K562 (cell line): Measurements from ENCODE around the gene PGLYRP1. TPM values are rescaled to one million over a fixed set of nuclear protein-coding genes. Genes with fewer than 3 reads are reported as not detected.

Experiments
- ATAC-seq: fragments of 200-7000 bp; cut with Tn5 transposase; 3 replicates; pipeline ENCODE4 v1.9.1; 2020; ENCODE audit warnings: moderate library complexity
- BruUV-seq: library from RNA; stranded (reverse); fragments of 400-500 nt; replicated peaks from 2 replicates; lab custom pipeline; 2021; lab: Mats Ljungman, UMichigan
- CTCF ChIA-PET: fragments of 300-600 bp; formaldehyde crosslinking; extraction: SDS; loops from one replicate; lab custom pipeline; 2021; ENCODE audit warnings: low intra/inter-chr PET ratio; lab: Yijun Ruan, JAX
- POLR2A ChIA-PET: fragments of 300-600, 350-650 bp; sonication (Branson Sonifier 250); formaldehyde crosslinking; extraction: SDS; loops from one replicate; lab custom pipeline; 2021; ENCODE audit warnings: antibody characterized with exemption, inconsistent platforms; lab: Yijun Ruan, JAX
- DNase-seq, 4 experiments: peaks; one replicate each; pipeline versions ENCODE4 v3.0.0 to v3.0.0-alpha.2; 2011 to 2018; ENCODE audit warnings: low spot score in 3 of 4, mixed read lengths in 3 of 4; ENCODE audit errors: extremely low read depth in 1 of 4
- FAIRE-seq: peaks from 2 replicates; lab custom pipeline; 2011; peaks lifted over from hg19 to GRCh38; lab: Jason Lieb, UNC
- H2AFZ ChIP-seq: 2 replicates; pipeline ENCODE4 v1.6.0; 2011; ENCODE audit warnings: low read depth, low read length, control low read depth, inconsistent platforms
- H3K27ac ChIP-seq: fragments of 200-600 bp; 3 replicates; pipeline ENCODE4 v1.8.0; 2011; ENCODE audit warnings: low read depth, mild to moderate bottlenecking, control low read depth, inconsistent platforms, low read length, moderate library complexity, mixed read lengths; ENCODE audit errors: extremely low read depth
- H3K27me3 ChIP-seq, 2 experiments: fragments of 300-600 bp in 1 of 2; 2 replicates in 1 of 2; 3 replicates in 1 of 2; pipeline versions ENCODE4 v1.6.0 to v1.8.0; 2011; ENCODE audit warnings: inconsistent platforms in 2 of 2, low read length in 2 of 2, mild to moderate bottlenecking in 1 of 2, mixed read lengths in 1 of 2, moderate library complexity in 1 of 2; ENCODE audit not compliant: control insufficient read depth in 2 of 2, insufficient read depth in 2 of 2
- H3K36me3 ChIP-seq: fragments of 300-600 bp; 3 replicates; pipeline ENCODE4 v1.8.0; 2011; ENCODE audit warnings: mild to moderate bottlenecking, low read length, inconsistent platforms; ENCODE audit not compliant: control insufficient read depth, insufficient read depth
- H3K4me1 ChIP-seq, 2 experiments: fragments of 200-600 bp in 1 of 2; replicated peaks in 1 of 2; 2 replicates in 1 of 2; 3 replicates in 1 of 2; pipeline versions ENCODE4 v1.5.1 to v1.8.0; 2011; ENCODE audit warnings: inconsistent platforms in 2 of 2, low read length in 2 of 2, mild to moderate bottlenecking in 1 of 2, mixed read lengths in 1 of 2, moderate library complexity in 1 of 2; ENCODE audit not compliant: control insufficient read depth in 2 of 2, insufficient read depth in 2 of 2
- H3K4me2 ChIP-seq: 2 replicates; pipeline ENCODE4 v1.6.1; 2011; ENCODE audit warnings: low read length, control low read depth, inconsistent platforms, mixed read lengths; ENCODE audit not compliant: insufficient read depth
- H3K4me3 ChIP-seq: fragments of 200-600 bp; sonication (generic), shearing (Covaris generic); 2 replicates; pipeline ENCODE4 v1.5.1; 2016; ENCODE audit warnings: control low read depth, inconsistent platforms
- H3K79me2 ChIP-seq: fragments of 200-600 bp; 3 replicates; pipeline ENCODE4 v1.8.0; 2011; ENCODE audit warnings: low read length, inconsistent platforms; ENCODE audit not compliant: control insufficient read depth, insufficient read depth
- H3K9ac ChIP-seq, 2 experiments: 2 replicates each; pipeline versions ENCODE4 v1.6.0 to v1.6.1; 2011; ENCODE audit warnings: low read depth in 2 of 2, low read length in 2 of 2, control low read depth in 1 of 2, inconsistent platforms in 1 of 2, mild to moderate bottlenecking in 1 of 2, mixed read lengths in 1 of 2; ENCODE audit not compliant: insufficient read depth in 1 of 2
- H3K9me1 ChIP-seq: one replicate; pipeline ENCODE4 v1.6.0; 2011; ENCODE audit warnings: inconsistent platforms, mild to moderate bottlenecking, low read length, moderate library complexity; ENCODE audit not compliant: control insufficient read depth, insufficient read depth
- H3K9me3 ChIP-seq: replicated peaks from 2 replicates; pipeline ENCODE4 v1.5.1; 2011; ENCODE audit warnings: low read depth, low read length, inconsistent platforms; ENCODE audit not compliant: control insufficient read depth, insufficient read depth
- H4K20me1 ChIP-seq: replicated peaks from 2 replicates; pipeline ENCODE4 v1.6.1; 2011; ENCODE audit warnings: low read length, inconsistent platforms, mixed read lengths; ENCODE audit not compliant: control insufficient read depth, insufficient read depth
- CBFA2T3 ChIP-seq: fragments of 450-650 bp; IDR thresholded peaks from 2 replicates; pipeline ENCODE4 v1.6.1; 2017
- CEBPG ChIP-seq, 3 experiments: fragments of 200-800 bp in 1 of 3; sonication (Bioruptor generic) in 1 of 3; sonication (generic) in 1 of 3; formaldehyde crosslinking in 1 of 3; IDR thresholded peaks in 2 of 3; conservative IDR thresholded peaks in 1 of 3; 2 replicates each; pipeline versions ENCODE4 v1.6.1 to v1.8.0; 2016 to 2022; ENCODE audit warnings: missing compliant biosample characterization in 2 of 3, missing genetic modification characterization in 2 of 3, mild to moderate bottlenecking in 1 of 3, missing genetic modification reagents in 1 of 3
- NR0B1 ChIP-seq: fragments of 450-650 bp; IDR thresholded peaks from one replicate; pipeline ENCODE4 v1.6.1; 2018; ENCODE audit warnings: mild to moderate bottlenecking, moderate library complexity; ENCODE audit not compliant: partially characterized antibody
- OTX1 ChIP-seq: fragments of 450-650 bp; formaldehyde crosslinking; IDR thresholded peaks from 2 replicates; pipeline ENCODE4 v1.4.0; 2022; ENCODE audit warnings: mild to moderate bottlenecking
- TAL1 ChIP-seq: fragments of 450-650 bp; IDR thresholded peaks from 2 replicates; pipeline ENCODE4 v1.6.1; 2016; ENCODE audit warnings: mild to moderate bottlenecking
- TCF3 ChIP-seq: sonication (generic); formaldehyde crosslinking; IDR thresholded peaks from 2 replicates; pipeline ENCODE4 v1.4.0; 2020; ENCODE audit warnings: mild to moderate bottlenecking, missing genetic modification reagents
- THAP7 ChIP-seq: fragments of 250-450 bp; sonication (Bioruptor Pico); IDR thresholded peaks from 2 replicates; pipeline ENCODE4 v1.5.0; 2021
- ZNF324 ChIP-seq: fragments of 250-450 bp; sonication (Bioruptor Pico); IDR thresholded peaks from 2 replicates; pipeline ENCODE4 v1.4.0; 2020; ENCODE audit warnings: mild to moderate bottlenecking
- WGBS: fragments of 100-300 bp; shearing (Covaris generic); methylation state at CpG from one replicate; pipeline ENCODE4 v1.1.6; 2016; ENCODE audit warnings: low coverage, mixed read lengths; ENCODE audit not compliant: insufficient coverage; ENCODE audit errors: missing lambda C conversion rate; 5-methylcytosine and 5-hydroxymethylcytosine counted together
- in situ Hi-C: fragments of 300-500 bp; cut with MboI; formaldehyde crosslinking; loops from 4 replicates; pipeline ENCODE4 v1.15.0; 2018; ENCODE audit warnings: inconsistent platforms, mixed read lengths
- intact Hi-C: fragments of 100-400 bp; cut with micrococcal nuclease; formaldehyde crosslinking; loops from 2 replicates; pipeline ENCODE4 v1.14.2; 2022
- polyA plus RNA-seq, 8 experiments: library from polyadenylated mRNA; depleted of rRNA in 4 of 8; stranded (reverse) in 5 of 8; unstranded in 3 of 8; fragments of >200 nt; fragmentation: Nextera tagmentation in 2 of 8; fragmentation: Illumina TruSeq in 1 of 8; extraction: Ambion mirVana in 2 of 8; extraction: Trizol in 1 of 8; gene quantifications; 2 replicates each; pipeline versions ENCODE4 v1.2.1 to v1.2.3, GENCODE V29; 2011 to 2014; ENCODE audit warnings: inconsistent platforms in 1 of 8, missing spikeins in 1 of 8
- total RNA-seq, 7 experiments: library from RNA; depleted of rRNA in 6 of 7; stranded (reverse); fragments of >200 nt in 6 of 7; fragmentation: Illumina TruSeq in 2 of 7; extraction: Trizol in 2 of 7; gene quantifications; 2 replicates each; pipeline versions ENCODE4 v1.2.1 to v1.2.3, GENCODE V29; 2011 to 2021; ENCODE audit warnings: low replicate concordance in 1 of 7
- TF ChIP-seq, protein P1 (sequence below): sonication (generic); formaldehyde crosslinking; IDR thresholded peaks from 2 replicates; pipeline ENCODE4 v1.8.0; 2022; ENCODE audit warnings: missing genetic modification reagents, mild to moderate bottlenecking, borderline replicate concordance
- TF ChIP-seq, protein P2 (sequence below): fragments of 250-450 bp; sonication (Bioruptor Pico); IDR thresholded peaks from 2 replicates; pipeline ENCODE4 v1.5.0; 2022; ENCODE audit warnings: mild to moderate bottlenecking
- TF ChIP-seq, protein P3 (sequence below): fragments of 250-450 bp; sonication (Bioruptor Pico); IDR thresholded peaks from 2 replicates; pipeline ENCODE4 v1.9.0; 2021; ENCODE audit warnings: mild to moderate bottlenecking, inconsistent platforms

PGLYRP1 gene
- total and polyA plus RNA-seq, 9 of the 15 experiments (the other 6 are each of a cell fraction or from before 2014, with no cell fraction given), result not detected

DNA sequence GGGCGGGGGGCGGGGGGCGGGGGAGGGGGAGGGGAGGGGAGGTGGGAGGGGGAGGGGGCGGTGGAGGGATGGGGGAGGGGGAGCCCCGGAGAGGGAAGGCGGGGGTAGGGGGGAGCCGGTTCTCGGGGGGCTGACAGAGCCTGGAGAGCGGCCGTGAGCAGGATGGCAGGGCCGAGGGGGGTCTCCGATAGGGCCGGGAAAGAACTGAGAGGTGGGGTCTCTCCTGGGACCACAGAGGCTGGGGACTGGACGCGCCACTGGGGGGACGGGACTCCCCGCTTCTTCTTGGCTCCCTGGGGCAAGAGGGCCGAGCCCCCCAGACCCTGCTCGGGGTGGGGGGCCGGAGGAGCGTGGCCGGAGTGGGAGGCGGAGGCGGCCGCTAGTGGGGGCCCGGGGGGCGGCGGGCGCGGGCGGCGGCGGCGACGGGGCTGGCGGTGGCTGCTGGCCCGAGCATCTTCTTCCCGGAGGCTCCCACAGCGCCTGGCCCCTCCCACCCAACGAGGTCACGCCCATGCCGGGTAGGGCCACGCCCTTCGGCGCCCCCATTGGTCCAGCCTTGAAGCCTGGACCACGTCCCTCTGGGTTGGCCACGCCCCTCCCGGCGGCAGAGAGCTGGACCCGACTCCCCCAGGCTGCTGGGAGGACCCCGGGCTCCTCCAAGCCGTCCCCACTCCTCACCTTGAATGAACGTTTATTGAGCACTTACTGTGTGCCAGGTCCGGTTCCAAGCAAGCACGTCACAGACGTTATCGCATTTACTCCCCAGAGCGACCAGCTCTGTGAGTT is 49.1 kb downstream of the PGLYRP1 start, which contains the start of gene NOVA2:
Gene NOVA2, minus strand, starts transcription at position 313 of the 786 bp plus-strand sequence. CDS start 514 bp downstream, outside the sequence.
- peak within 1 kb of the TSS; percentile 18; the same call in 1 of the 2 replicates for H3K4me3 ChIP-seq
- H3K9ac ChIP-seq, result no peak within 1 kb of the TSS
- in situ Hi-C loops, result no loop called here
- H3K27ac ChIP-seq, result no peak within 1 kb of the TSS
- peaks cover 0 to 21% of the 10 kb centered on the region in 2 experiments; a peak in 2 of 5 replicates for H3K4me1 ChIP-seq
- peak; percentile 84 for FAIRE-seq
- peak; percentile 90 to 99 (median 98) for DNase-seq
- H3K9me1 ChIP-seq, result no peaks in the 10 kb centered on the region
- intact Hi-C loops, result no loop called here
- H3K4me2 ChIP-seq, result peak within 1 kb of the TSS; percentile 46; the same call in 1 of the 2 replicates
- peaks cover 13% of the 10 kb centered on the region for H4K20me1 ChIP-seq
- no peaks in the 10 kb centered on the region for H3K9me3 ChIP-seq
- 2% methylated on average over 20 of the region's 58 CpGs for WGBS
- no peaks in the 10 kb centered on the region for H3K79me2 ChIP-seq
- POLR2A ChIA-PET, result interaction anchor here (0.6 to 0.9 kb wide), 2 partner anchors 10 to 358 kb away, joined by 3 to 4 read pairs; no protein-coding TSS in a partner anchor
- H3K27me3 ChIP-seq, result peaks cover 23 to 46% of the 10 kb centered on the region in 2 experiments
- H2AFZ ChIP-seq, result peak within 1 kb of the TSS; percentile 53
- CTCF ChIA-PET, result no interaction called here
- no TSS peak for BruUV-seq
- peak; percentile 100 for ATAC-seq
- H3K36me3 ChIP-seq, result no peaks in the 10 kb centered on the region
- TF ChIP-seq, protein P1, sequence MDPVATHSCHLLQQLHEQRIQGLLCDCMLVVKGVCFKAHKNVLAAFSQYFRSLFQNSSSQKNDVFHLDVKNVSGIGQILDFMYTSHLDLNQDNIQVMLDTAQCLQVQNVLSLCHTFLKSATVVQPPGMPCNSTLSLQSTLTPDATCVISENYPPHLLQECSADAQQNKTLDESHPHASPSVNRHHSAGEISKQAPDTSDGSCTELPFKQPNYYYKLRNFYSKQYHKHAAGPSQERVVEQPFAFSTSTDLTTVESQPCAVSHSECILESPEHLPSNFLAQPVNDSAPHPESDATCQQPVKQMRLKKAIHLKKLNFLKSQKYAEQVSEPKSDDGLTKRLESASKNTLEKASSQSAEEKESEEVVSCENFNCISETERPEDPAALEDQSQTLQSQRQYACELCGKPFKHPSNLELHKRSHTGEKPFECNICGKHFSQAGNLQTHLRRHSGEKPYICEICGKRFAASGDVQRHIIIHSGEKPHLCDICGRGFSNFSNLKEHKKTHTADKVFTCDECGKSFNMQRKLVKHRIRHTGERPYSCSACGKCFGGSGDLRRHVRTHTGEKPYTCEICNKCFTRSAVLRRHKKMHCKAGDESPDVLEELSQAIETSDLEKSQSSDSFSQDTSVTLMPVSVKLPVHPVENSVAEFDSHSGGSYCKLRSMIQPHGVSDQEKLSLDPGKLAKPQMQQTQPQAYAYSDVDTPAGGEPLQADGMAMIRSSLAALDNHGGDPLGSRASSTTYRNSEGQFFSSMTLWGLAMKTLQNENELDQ (CRISPR knock-in tag), result no peak
- TF ChIP-seq NR0B1 (no peak), CBFA2T3 (no peak), OTX1 (CRISPR knock-in tag) (no peak), CEBPG (CRISPR knock-in tag; IDR thresholded peaks at IDR 0.05) (no peak), CEBPG (tag; conservative IDR thresholded peaks at IDR 0.05 in 1 of 2, IDR thresholded peaks at IDR 0.05 in 1 of 2) (no peak), THAP7 (CRISPR knock-in tag) (no peak), ZNF324 (no peak), TCF3 (CRISPR knock-in tag) (no peak), TAL1 (no peak)
- TF ChIP-seq, protein P2, sequence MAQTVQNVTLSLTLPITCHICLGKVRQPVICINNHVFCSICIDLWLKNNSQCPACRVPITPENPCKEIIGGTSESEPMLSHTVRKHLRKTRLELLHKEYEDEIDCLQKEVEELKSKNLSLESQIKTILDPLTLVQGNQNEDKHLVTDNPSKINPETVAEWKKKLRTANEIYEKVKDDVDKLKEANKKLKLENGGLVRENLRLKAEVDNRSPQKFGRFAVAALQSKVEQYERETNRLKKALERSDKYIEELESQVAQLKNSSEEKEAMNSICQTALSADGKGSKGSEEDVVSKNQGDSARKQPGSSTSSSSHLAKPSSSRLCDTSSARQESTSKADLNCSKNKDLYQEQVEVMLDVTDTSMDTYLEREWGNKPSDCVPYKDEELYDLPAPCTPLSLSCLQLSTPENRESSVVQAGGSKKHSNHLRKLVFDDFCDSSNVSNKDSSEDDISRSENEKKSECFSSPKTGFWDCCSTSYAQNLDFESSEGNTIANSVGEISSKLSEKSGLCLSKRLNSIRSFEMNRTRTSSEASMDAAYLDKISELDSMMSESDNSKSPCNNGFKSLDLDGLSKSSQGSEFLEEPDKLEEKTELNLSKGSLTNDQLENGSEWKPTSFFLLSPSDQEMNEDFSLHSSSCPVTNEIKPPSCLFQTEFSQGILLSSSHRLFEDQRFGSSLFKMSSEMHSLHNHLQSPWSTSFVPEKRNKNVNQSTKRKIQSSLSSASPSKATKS (CRISPR knock-in tag), result no peak
- TF ChIP-seq, protein P3, sequence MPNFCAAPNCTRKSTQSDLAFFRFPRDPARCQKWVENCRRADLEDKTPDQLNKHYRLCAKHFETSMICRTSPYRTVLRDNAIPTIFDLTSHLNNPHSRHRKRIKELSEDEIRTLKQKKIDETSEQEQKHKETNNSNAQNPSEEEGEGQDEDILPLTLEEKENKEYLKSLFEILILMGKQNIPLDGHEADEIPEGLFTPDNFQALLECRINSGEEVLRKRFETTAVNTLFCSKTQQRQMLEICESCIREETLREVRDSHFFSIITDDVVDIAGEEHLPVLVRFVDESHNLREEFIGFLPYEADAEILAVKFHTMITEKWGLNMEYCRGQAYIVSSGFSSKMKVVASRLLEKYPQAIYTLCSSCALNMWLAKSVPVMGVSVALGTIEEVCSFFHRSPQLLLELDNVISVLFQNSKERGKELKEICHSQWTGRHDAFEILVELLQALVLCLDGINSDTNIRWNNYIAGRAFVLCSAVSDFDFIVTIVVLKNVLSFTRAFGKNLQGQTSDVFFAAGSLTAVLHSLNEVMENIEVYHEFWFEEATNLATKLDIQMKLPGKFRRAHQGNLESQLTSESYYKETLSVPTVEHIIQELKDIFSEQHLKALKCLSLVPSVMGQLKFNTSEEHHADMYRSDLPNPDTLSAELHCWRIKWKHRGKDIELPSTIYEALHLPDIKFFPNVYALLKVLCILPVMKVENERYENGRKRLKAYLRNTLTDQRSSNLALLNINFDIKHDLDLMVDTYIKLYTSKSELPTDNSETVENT (CRISPR knock-in tag), result no peak
